Hepatocyte (in vitro differentiated cells): ENCODE data around the gene ZNF616. TPM values are rescaled to one million over a fixed set of nuclear protein-coding genes. Genes with fewer than 3 reads are reported as not detected.

Source experiments
- DNase-seq: peaks from one replicate; pipeline ENCODE4 v3.0.0-alpha.2; 2016; ENCODE audit warnings: low spot score
- H2AFZ ChIP-seq: fragments of 200-600 bp; sonication (generic); 2 replicates; pipeline ENCODE4 v1.6.0; 2016; ENCODE audit warnings: antibody characterized with exemption, mild to moderate bottlenecking
- H3K27ac ChIP-seq: fragments of 200-600 bp; sonication (generic); 2 replicates; pipeline ENCODE4 v1.5.1; 2016; ENCODE audit warnings: mild to moderate bottlenecking
- H3K27me3 ChIP-seq: fragments of 200-600 bp; sonication (generic); 2 replicates; pipeline ENCODE4 v1.6.1; 2016
- H3K36me3 ChIP-seq: fragments of 200-600 bp; sonication (generic); replicated peaks from 2 replicates; pipeline ENCODE4 v1.5.1; 2016; ENCODE audit warnings: low read depth; ENCODE audit not compliant: insufficient read depth
- H3K4me1 ChIP-seq: fragments of 200-600 bp; sonication (generic); 2 replicates; pipeline ENCODE4 v1.5.1; 2016; ENCODE audit warnings: mild to moderate bottlenecking, moderate library complexity; ENCODE audit not compliant: insufficient read depth
- H3K4me2 ChIP-seq: fragments of 200-600 bp; sonication (generic); 2 replicates; pipeline ENCODE4 v1.6.0; 2016
- H3K4me3 ChIP-seq: fragments of 200-600 bp; sonication (generic); 2 replicates; pipeline ENCODE4 v1.5.1; 2016; ENCODE audit warnings: mild to moderate bottlenecking
- H3K79me2 ChIP-seq: fragments of 200-600 bp; sonication (generic); 2 replicates; pipeline ENCODE4 v1.6.0; 2017; ENCODE audit warnings: mild to moderate bottlenecking
- H3K9me2 ChIP-seq: fragments of 200-600 bp; sonication (generic); replicated peaks from 2 replicates; pipeline ENCODE4 v1.6.0; 2017; ENCODE audit warnings: mild to moderate bottlenecking; ENCODE audit not compliant: insufficient read depth
- H3K9me3 ChIP-seq: fragments of 200-600 bp; sonication (generic); 2 replicates; pipeline ENCODE4 v1.5.1; 2016; ENCODE audit warnings: low read depth, mild to moderate bottlenecking
- H4K20me1 ChIP-seq: fragments of 200-600 bp; sonication (generic); 2 replicates; pipeline ENCODE4 v1.6.0; 2016; ENCODE audit warnings: mild to moderate bottlenecking; ENCODE audit not compliant: insufficient read depth, poor library complexity, severe bottlenecking
- CTCF ChIP-seq: fragments of 200-600 bp; sonication (generic); IDR thresholded peaks from 2 replicates; pipeline ENCODE4 v1.5.1; 2016; ENCODE audit warnings: antibody characterized with exemption, mild to moderate bottlenecking; ENCODE audit not compliant: poor library complexity
- EZH2 ChIP-seq: fragments of 200-600 bp; sonication (generic); IDR thresholded peaks from 2 replicates; pipeline ENCODE4 v1.6.1; 2016; ENCODE audit warnings: antibody characterized with exemption, mild to moderate bottlenecking, borderline replicate concordance
- EZH2phosphoT487 ChIP-seq: fragments of 200-600 bp; sonication (generic); IDR thresholded peaks from one replicate; pipeline ENCODE4 v1.6.1; 2018; ENCODE audit warnings: antibody characterized with exemption, mild to moderate bottlenecking, low read depth, moderate library complexity; ENCODE audit not compliant: unreplicated experiment, severe bottlenecking
- WGBS: methylation state at CpG from one replicate; pipeline ENCODE4 v1.1.6; 2016; ENCODE audit warnings: low lambda C conversion rate; ENCODE audit errors: missing lambda C conversion rate; 5-methylcytosine and 5-hydroxymethylcytosine counted together
- polyA plus RNA-seq: library from polyadenylated mRNA; unstranded; fragments of >200 nt; fragmentation: Nextera tagmentation; extraction: Ambion mirVana; gene quantifications from 2 replicates; pipeline ENCODE4 v1.2.1, GENCODE V29; 2016
- total RNA-seq: library from RNA; depleted of rRNA; stranded (reverse); fragments of >200 nt; gene quantifications from 2 replicates; pipeline ENCODE4 v1.2.3, GENCODE V29; 2014

Gene ZNF616
- total and polyA plus RNA-seq, 2 experiments from 2014 or later = 7.8 to 9.1 TPM

GRCh38 chr19:52112624-52113023 lies 27.1 kb downstream of the ZNF616 start:
- no peak overlapping the region for H3K27ac ChIP-seq
- no peak for DNase-seq
- no peak overlapping the region for H3K4me2 ChIP-seq
- H3K9me2 ChIP-seq = no peaks in the 10 kb centered on the region
- 98% methylated on average over 3 of the region's 3 CpGs for WGBS
- peaks cover 74% of the 10 kb centered on the region for H3K9me3 ChIP-seq
- H4K20me1 ChIP-seq = no peaks in the 10 kb centered on the region
- peaks cover 26% of the 10 kb centered on the region for H3K36me3 ChIP-seq
- TF ChIP-seq EZH2 = no peak
- TF ChIP-seq EZH2phosphoT487 = no peak
- no peak for TF ChIP-seq CTCF
- H2AFZ ChIP-seq = no peak overlapping the region
- H3K27me3 ChIP-seq = no peaks in the 10 kb centered on the region
- no peaks in the 10 kb centered on the region for H3K79me2 ChIP-seq
- no peak overlapping the region for H3K4me3 ChIP-seq
- H3K4me1 ChIP-seq = no peaks in the 10 kb centered on the region

- H3K4me2 ChIP-seq = no peak overlapping the region
- 96% methylated on average over 6 of the region's 6 CpGs for WGBS
- H3K4me1 ChIP-seq = no peaks in the 10 kb centered on the region
- H3K27me3 ChIP-seq = no peaks in the 10 kb centered on the region
- H3K9me3 ChIP-seq = peaks cover 58% of the 10 kb centered on the region
- H3K4me3 ChIP-seq = no peak overlapping the region
- H3K36me3 ChIP-seq = peaks cover 17% of the 10 kb centered on the region
- TF ChIP-seq EZH2phosphoT487 (no peak), CTCF (no peak), EZH2 (no peak)
- no peaks in the 10 kb centered on the region for H3K79me2 ChIP-seq
- no peak overlapping the region for H3K27ac ChIP-seq
- no peaks in the 10 kb centered on the region for H4K20me1 ChIP-seq
- H2AFZ ChIP-seq = no peak overlapping the region
- no peak for DNase-seq
- H3K9me2 ChIP-seq = no peaks in the 10 kb centered on the region
Measured at GRCh38 chr19:52110780-52111179, 29.0 kb downstream of the ZNF616 start.

GRCh38 chr19:52102782-52103181 lies 37.0 kb downstream of the ZNF616 start:
- WGBS = 97% methylated on average over 1 of the region's 1 CpG

More at GRCh38 chr19:52102782-52103181, 37.0 kb downstream of the ZNF616 start:
- Histone ChIP-seq H3K9me3 (peaks cover 15% of the 10 kb centered on the region), H3K9me2 (no peaks in the 10 kb centered on the region), H3K27ac (no peak overlapping the region), H3K4me1 (no peaks in the 10 kb centered on the region), H3K36me3 (no peaks in the 10 kb centered on the region), H4K20me1 (no peaks in the 10 kb centered on the region), H3K79me2 (no peaks in the 10 kb centered on the region), H3K27me3 (no peaks in the 10 kb centered on the region), H3K4me2 (no peak overlapping the region), H2AFZ (no peak overlapping the region), H3K4me3 (no peak overlapping the region)
- DNase-seq = no peak
- TF ChIP-seq EZH2 = no peak
- no peak for TF ChIP-seq EZH2phosphoT487
- no peak for TF ChIP-seq CTCF
